ENCODE measurements around the gene NCOA7. TPM values are rescaled to one million over a fixed set of nuclear protein-coding genes. Genes with fewer than 3 reads are reported as not detected.
A peak's percentile ranks its signal among the peaks of the same experiment; 100 is the strongest.

Gene NCOA7
- total RNA-seq, 1 donor from 2014 or later: 33.4 TPM

- H3K36me3 Mint-ChIP-seq (ENCODE audit: low read depth): no peaks in the 10 kb centered on the region
- H3K4me3 Mint-ChIP-seq: no peak overlapping the region
- ChIA-PET CTCF (interaction anchor here (1.6 kb wide), 1 partner anchor 430 kb away, joined by 4 read pairs; no protein-coding TSS in a partner anchor), POLR2A (no interaction called here)
- ATAC-seq (ENCODE audit: low read depth) (no peak), DNase-seq (no peak)
- no peak overlapping the region for H3K27ac Mint-ChIP-seq
- peaks cover 27% of the 10 kb centered on the region for H3K27me3 Mint-ChIP-seq
- intact Hi-C loops (cut with micrococcal nuclease): no loop called here
- peaks cover 22% of the 10 kb centered on the region for H3K4me1 Mint-ChIP-seq
- no peak for TF ChIP-seq CTCF (IDR thresholded peaks at IDR 0.05)
- no peaks in the 10 kb centered on the region for H3K9me3 Mint-ChIP-seq
Measured at GRCh38 chr6:125743604-125744003, 47.2 kb upstream of the NCOA7 start.

GRCh38 chr6:125745281-125746018, 45.3 kb upstream of the NCOA7 start:
- no peaks in the 10 kb centered on the region for H3K36me3 Mint-ChIP-seq (ENCODE audit: low read depth)
- no peaks in the 10 kb centered on the region for H3K9me3 Mint-ChIP-seq
- peaks cover 35% of the 10 kb centered on the region for H3K4me1 Mint-ChIP-seq
- ChIA-PET CTCF (interaction anchor here (0.9 to 1.9 kb wide), 3 partner anchors 8 to 432 kb away, joined by 3 to 7 read pairs (median 4); no protein-coding TSS in a partner anchor), POLR2A (no interaction called here)
- ATAC-seq (ENCODE audit: low read depth) (no peak), DNase-seq (no peak)
- H3K4me3 Mint-ChIP-seq: no peak overlapping the region
- no peak overlapping the region for H3K27ac Mint-ChIP-seq
- peaks cover 36% of the 10 kb centered on the region for H3K27me3 Mint-ChIP-seq
- TF ChIP-seq CTCF (IDR thresholded peaks at IDR 0.05): no peak
- intact Hi-C loops (cut with micrococcal nuclease): loop anchor here (2.0 kb wide), 1 partner anchor 1775 kb away; no protein-coding TSS in a partner anchor

- ChIA-PET CTCF (interaction anchor here (0.9 to 1.3 kb wide), 2 partner anchors 35 to 432 kb away, joined by 3 to 4 read pairs; no protein-coding TSS in a partner anchor), POLR2A (no interaction called here)
- Mint-ChIP-seq H3K27me3 (peaks cover 36% of the 10 kb centered on the region), H3K36me3 (ENCODE audit: low read depth) (no peaks in the 10 kb centered on the region), H3K4me1 (peaks cover 38% of the 10 kb centered on the region), H3K9me3 (no peaks in the 10 kb centered on the region), H3K4me3 (peak overlapping the region; percentile 81), H3K27ac (no peak overlapping the region)
- no peak for TF ChIP-seq CTCF (IDR thresholded peaks at IDR 0.05)
- DNase-seq: no peak
- ATAC-seq (ENCODE audit: low read depth): no peak
- intact Hi-C loops (cut with micrococcal nuclease): loop anchor here (2.0 kb wide), 1 partner anchor 1775 kb away; no protein-coding TSS in a partner anchor
Measured at GRCh38 chr6:125746019-125746414, 44.7 kb upstream of the NCOA7 start.

- Mint-ChIP-seq H3K4me1 (peaks cover 40% of the 10 kb centered on the region), H3K4me3 (peak overlapping the region; percentile 81), H3K36me3 (ENCODE audit: low read depth) (no peaks in the 10 kb centered on the region), H3K27ac (peak overlapping the region; percentile 46), H3K27me3 (peaks cover 43% of the 10 kb centered on the region), H3K9me3 (no peaks in the 10 kb centered on the region)
- no peak for TF ChIP-seq CTCF (IDR thresholded peaks at IDR 0.05)
- ChIA-PET POLR2A (interaction anchor here (1.4 kb wide), 1 partner anchor 239 kb away, joined by 3 read pairs; the partner anchor contains the start of gene TRMT11), CTCF (interaction anchor here (0.6 kb wide), 1 partner anchor 247 kb away, joined by 3 read pairs; no protein-coding TSS in a partner anchor)
- DNase-seq (no peak), ATAC-seq (ENCODE audit: low read depth) (peak; percentile 49)
- intact Hi-C loops (cut with micrococcal nuclease): loop anchor here (1.0 to 2.0 kb wide), 2 partner anchors 1520 to 1774 kb away; no protein-coding TSS in a partner anchor
Measured at GRCh38 chr6:125746731-125747588, 43.8 kb upstream of the NCOA7 start.

Measured in activated B cell treated with CpG ODN at 0.5 μM for 24 hours (primary cell).